ENCODE measurements around the gene UAP1L1.
A peak's percentile ranks its signal among the peaks of the same experiment; 100 is the strongest.
"Not testable (repeated sequence)": the region's sequence is repeated elsewhere in the genome, so short reads cannot be mapped to it uniquely, and the experiment has no call there.

The UAP1L1 gene

DNA sequence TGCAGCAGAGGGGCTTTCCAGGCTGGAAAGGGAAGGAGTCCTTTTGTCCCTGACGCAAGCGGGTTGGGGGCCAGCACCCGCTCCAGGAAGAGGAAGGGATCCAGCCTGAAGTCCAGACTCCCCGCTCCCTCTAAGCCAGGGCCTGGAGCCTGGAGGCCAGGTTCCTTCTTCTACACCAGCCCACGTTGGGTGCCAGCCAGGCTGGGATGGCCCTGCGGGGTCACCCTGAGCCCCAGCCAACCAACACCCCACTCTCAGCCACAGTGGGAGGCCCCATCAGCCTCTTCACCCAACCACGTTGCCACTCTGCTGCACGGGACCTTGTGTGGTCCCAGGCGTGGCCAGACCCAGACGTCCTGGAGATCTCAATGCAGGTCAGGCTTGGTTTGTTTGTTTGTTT is 44.5 kb upstream of the UAP1L1 start:
- Histone ChIP-seq H3F3A (ENCODE audit: insufficient read depth) (no peaks in the 10 kb centered on the region), H3K27ac (ENCODE audit: low read depth, low read length) (no peak overlapping the region), H4K20me1 (ENCODE audit: low read depth, low read length) (no peaks in the 10 kb centered on the region), H3K9me3 (ENCODE audit: insufficient read depth, low read length) (no peaks in the 10 kb centered on the region), H3K9me2 (replicated peaks; ENCODE audit: insufficient read depth, low read length) (no peaks in the 10 kb centered on the region), H3K36me3 (ENCODE audit: low read length) (no peaks in the 10 kb centered on the region), H2AFZ (ENCODE audit: low read depth, low read length, severe bottlenecking) (no peak overlapping the region), H3K79me2 (ENCODE audit: insufficient read depth, low read length) (no peaks in the 10 kb centered on the region), H3K9ac (ENCODE audit: low read length) (no peak overlapping the region), H3K4me3 (ENCODE audit: insufficient read depth, low read length, poor library complexity, severe bottlenecking) (no peak overlapping the region), H3K4me2 (ENCODE audit: low read depth, low read length, poor library complexity, severe bottlenecking) (no peak overlapping the region), H3K27me3 (ENCODE audit: low read length) (no peaks in the 10 kb centered on the region)
- no peak for TF ChIP-seq EZH2phosphoT487 (conservative IDR thresholded peaks at IDR 0.05; ENCODE audit: low read length)
- TF ChIP-seq, protein P1, sequence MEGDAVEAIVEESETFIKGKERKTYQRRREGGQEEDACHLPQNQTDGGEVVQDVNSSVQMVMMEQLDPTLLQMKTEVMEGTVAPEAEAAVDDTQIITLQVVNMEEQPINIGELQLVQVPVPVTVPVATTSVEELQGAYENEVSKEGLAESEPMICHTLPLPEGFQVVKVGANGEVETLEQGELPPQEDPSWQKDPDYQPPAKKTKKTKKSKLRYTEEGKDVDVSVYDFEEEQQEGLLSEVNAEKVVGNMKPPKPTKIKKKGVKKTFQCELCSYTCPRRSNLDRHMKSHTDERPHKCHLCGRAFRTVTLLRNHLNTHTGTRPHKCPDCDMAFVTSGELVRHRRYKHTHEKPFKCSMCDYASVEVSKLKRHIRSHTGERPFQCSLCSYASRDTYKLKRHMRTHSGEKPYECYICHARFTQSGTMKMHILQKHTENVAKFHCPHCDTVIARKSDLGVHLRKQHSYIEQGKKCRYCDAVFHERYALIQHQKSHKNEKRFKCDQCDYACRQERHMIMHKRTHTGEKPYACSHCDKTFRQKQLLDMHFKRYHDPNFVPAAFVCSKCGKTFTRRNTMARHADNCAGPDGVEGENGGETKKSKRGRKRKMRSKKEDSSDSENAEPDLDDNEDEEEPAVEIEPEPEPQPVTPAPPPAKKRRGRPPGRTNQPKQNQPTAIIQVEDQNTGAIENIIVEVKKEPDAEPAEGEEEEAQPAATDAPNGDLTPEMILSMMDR (IDR thresholded peaks at IDR 0.05; ENCODE audit: insufficient read depth, low read length, poor library complexity, severe bottlenecking): no peak

DNA sequence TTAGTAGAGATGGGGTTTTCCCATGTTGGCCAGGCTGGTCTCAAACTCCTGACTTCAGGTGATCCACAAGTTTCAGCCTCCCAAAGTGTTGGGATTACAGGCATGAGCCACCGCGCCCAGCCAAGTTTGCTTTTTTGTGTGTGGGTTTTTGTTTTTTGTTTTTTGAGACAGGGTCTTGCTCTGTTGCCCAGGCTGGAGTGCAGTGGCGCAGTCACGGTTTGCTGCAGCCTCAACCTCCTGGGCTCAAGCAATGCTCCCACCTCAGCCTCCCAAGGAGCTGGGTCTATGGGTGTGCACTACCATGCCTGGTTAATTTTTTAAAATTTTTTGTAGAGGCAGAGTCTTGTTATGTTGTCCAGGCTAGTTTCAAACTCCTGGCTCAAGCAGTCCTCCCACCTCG is 43.8 kb upstream of the UAP1L1 start:
- H3K4me2 ChIP-seq (ENCODE audit: low read depth, low read length, poor library complexity, severe bottlenecking); H3K9me2 ChIP-seq (replicated peaks; ENCODE audit: insufficient read depth, low read length); H3K27ac ChIP-seq (ENCODE audit: low read depth, low read length); H3K4me3 ChIP-seq (ENCODE audit: insufficient read depth, low read length, poor library complexity, severe bottlenecking); H3K36me3 ChIP-seq (ENCODE audit: low read length); H2AFZ ChIP-seq (ENCODE audit: low read depth, low read length, severe bottlenecking); H4K20me1 ChIP-seq (ENCODE audit: low read depth, low read length); H3F3A ChIP-seq (ENCODE audit: insufficient read depth); H3K9me3 ChIP-seq (ENCODE audit: insufficient read depth, low read length); H3K9ac ChIP-seq (ENCODE audit: low read length); H3K27me3 ChIP-seq (ENCODE audit: low read length); H3K79me2 ChIP-seq (ENCODE audit: insufficient read depth, low read length): not testable (repeated sequence)

DNA sequence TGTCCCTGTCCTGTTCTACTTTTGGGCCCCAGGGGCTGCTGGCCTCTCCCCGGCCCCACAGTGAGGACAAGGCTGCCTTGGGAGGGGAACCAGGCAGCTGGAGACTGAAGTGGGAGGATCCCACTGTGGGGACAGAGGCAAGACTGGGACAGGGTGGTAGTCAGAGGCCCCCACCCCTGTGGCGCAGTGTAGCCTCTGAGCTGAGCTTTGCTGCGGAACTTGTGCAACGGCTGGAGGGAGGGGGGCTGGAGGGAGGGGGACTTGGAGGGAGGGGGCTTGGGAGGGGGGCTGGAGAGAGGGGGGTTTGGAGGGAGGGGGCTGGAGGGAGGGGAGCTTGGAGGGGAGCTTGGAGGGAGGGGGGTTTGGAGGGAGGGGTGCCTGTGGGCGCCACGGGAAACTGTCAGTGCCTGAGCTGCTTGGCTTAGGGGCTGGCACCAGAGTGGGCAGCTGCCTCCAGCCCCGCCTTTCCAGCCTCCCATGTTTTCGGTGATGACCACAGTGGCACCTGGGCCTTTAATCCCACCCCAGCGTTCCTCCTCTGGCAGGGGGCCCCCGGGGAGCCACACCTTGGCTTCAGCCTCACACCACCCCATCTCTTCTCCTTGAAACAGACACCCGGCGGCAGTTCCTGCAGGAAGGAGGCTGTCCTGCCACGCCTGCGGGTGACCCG is 43.1 kb upstream of the UAP1L1 start:
- TF ChIP-seq, protein P1 (IDR thresholded peaks at IDR 0.05; ENCODE audit: insufficient read depth, low read length, poor library complexity, severe bottlenecking): no peak
- TF ChIP-seq EZH2phosphoT487 (conservative IDR thresholded peaks at IDR 0.05; ENCODE audit: low read length): no peak
- Histone ChIP-seq H3K9me3 (ENCODE audit: insufficient read depth, low read length) (no peaks in the 10 kb centered on the region), H3K36me3 (ENCODE audit: low read length) (no peaks in the 10 kb centered on the region), H2AFZ (ENCODE audit: low read depth, low read length, severe bottlenecking) (no peak overlapping the region), H3K9me2 (replicated peaks; ENCODE audit: insufficient read depth, low read length) (no peaks in the 10 kb centered on the region), H4K20me1 (ENCODE audit: low read depth, low read length) (no peaks in the 10 kb centered on the region), H3K27ac (ENCODE audit: low read depth, low read length) (no peak overlapping the region), H3F3A (ENCODE audit: insufficient read depth) (no peaks in the 10 kb centered on the region), H3K4me2 (ENCODE audit: low read depth, low read length, poor library complexity, severe bottlenecking) (no peak overlapping the region), H3K27me3 (ENCODE audit: low read length) (no peaks in the 10 kb centered on the region), H3K9ac (ENCODE audit: low read length) (no peak overlapping the region), H3K79me2 (ENCODE audit: insufficient read depth, low read length) (no peaks in the 10 kb centered on the region), H3K4me3 (ENCODE audit: insufficient read depth, low read length, poor library complexity, severe bottlenecking) (no peak overlapping the region)

DNA sequence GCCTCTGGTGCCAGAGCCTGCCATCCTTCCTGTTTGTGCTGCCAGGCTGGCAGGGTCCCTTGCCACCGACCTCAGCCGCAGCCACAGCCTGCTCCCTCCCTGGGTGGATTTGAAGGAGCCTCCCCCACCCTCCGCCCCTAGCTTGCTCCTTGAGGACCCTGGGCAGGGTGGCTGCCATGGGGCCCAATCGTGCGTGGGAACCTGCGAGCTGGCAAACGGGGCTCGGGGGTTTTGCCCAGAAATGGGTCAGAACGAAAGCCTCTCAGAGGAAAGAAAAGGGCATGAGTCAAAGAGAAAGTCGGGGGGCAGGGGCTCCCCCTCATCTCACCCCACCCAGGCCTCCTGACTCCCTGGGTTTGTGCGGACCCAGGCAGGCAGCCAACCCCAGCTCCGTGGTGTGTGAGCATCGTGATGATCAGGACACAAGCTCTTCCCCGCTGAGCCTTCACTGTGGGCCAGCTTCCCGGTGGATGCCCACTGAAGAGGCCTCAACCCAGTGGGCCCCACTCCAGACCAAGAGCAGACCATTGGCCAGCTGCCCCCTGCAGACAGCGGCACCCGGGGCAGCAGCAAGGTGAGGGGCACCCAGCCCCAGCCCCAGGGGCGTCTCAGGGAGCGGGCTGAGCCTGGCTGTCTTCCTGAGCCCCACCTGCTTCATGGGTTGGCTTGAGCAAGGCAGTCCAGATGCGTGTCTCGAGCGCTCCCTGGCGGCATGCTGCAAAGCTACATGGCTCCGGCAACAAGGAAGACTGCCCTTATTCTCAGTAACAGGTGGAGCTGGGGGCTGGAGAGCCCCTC is 42.4 kb upstream of the UAP1L1 start:
- Histone ChIP-seq H3K79me2 (ENCODE audit: insufficient read depth, low read length) (no peaks in the 10 kb centered on the region), H3K9me3 (ENCODE audit: insufficient read depth, low read length) (no peaks in the 10 kb centered on the region), H3K9me2 (replicated peaks; ENCODE audit: insufficient read depth, low read length) (no peaks in the 10 kb centered on the region), H3K4me2 (ENCODE audit: low read depth, low read length, poor library complexity, severe bottlenecking) (no peak overlapping the region), H3K27ac (ENCODE audit: low read depth, low read length) (no peak overlapping the region), H4K20me1 (ENCODE audit: low read depth, low read length) (no peaks in the 10 kb centered on the region), H3F3A (ENCODE audit: insufficient read depth) (no peaks in the 10 kb centered on the region), H3K27me3 (ENCODE audit: low read length) (no peaks in the 10 kb centered on the region), H3K36me3 (ENCODE audit: low read length) (no peaks in the 10 kb centered on the region), H3K4me3 (ENCODE audit: insufficient read depth, low read length, poor library complexity, severe bottlenecking) (no peak overlapping the region), H2AFZ (ENCODE audit: low read depth, low read length, severe bottlenecking) (no peak overlapping the region), H3K9ac (ENCODE audit: low read length) (no peak overlapping the region)
- no peak for TF ChIP-seq EZH2phosphoT487 (conservative IDR thresholded peaks at IDR 0.05; ENCODE audit: low read length)
- TF ChIP-seq, protein P1 (IDR thresholded peaks at IDR 0.05; ENCODE audit: insufficient read depth, low read length, poor library complexity, severe bottlenecking): peak; percentile 90

Measured in SU-DHL-6 (cell line).